HepG2 (cell line): Measurements from ENCODE around the gene TMEM231. TPM values are rescaled to one million over a fixed set of nuclear protein-coding genes. Genes with fewer than 3 reads are reported as not detected.
"Not testable (repeated sequence)": the region's sequence is repeated elsewhere in the genome, so short reads cannot be mapped to it uniquely, and the experiment has no call there.

ENCODE experiments used
- ATAC-seq: fragments of 200-7000 bp; cut with Tn5 transposase; 3 replicates; pipeline ENCODE4 v1.9.1; 2020; ENCODE audit warnings: mild to moderate bottlenecking, moderate library complexity
- BruUV-seq: library from RNA; stranded (reverse); fragments of 400-500 nt; replicated peaks from 2 replicates; lab custom pipeline; 2021; lab: Mats Ljungman, UMichigan
- CTCF ChIA-PET: fragments of 300-600 bp; formaldehyde crosslinking; extraction: SDS; loops from one replicate; lab custom pipeline; 2021; ENCODE audit warnings: low total read pairs, inconsistent platforms, low intra/inter-chr PET ratio; lab: Yijun Ruan, JAX
- POLR2A ChIA-PET: fragments of 350-600 bp; sonication (Branson Sonifier 250); formaldehyde crosslinking; loops from one replicate; lab custom pipeline; 2020; ENCODE audit warnings: antibody characterized with exemption, inconsistent platforms; lab: Yijun Ruan, JAX
- DNase-seq: peaks from one replicate; pipeline ENCODE4 v3.0.0-alpha.2; 2015; ENCODE audit warnings: low spot score
- FAIRE-seq: peaks from 3 replicates; lab custom pipeline; 2011; peaks lifted over from hg19 to GRCh38; lab: Jason Lieb, UNC
- H2AFZ ChIP-seq: one replicate; pipeline ENCODE4 v1.6.1; 2011; ENCODE audit warnings: low read length, inconsistent platforms
- H3K27ac ChIP-seq: fragments of 300-600 bp; 3 replicates; pipeline ENCODE4 v1.8.0; 2011; ENCODE audit warnings: mixed run types, mild to moderate bottlenecking, mixed read lengths, low read length, inconsistent platforms; ENCODE audit not compliant: insufficient read depth; ENCODE audit errors: extremely low read length
- H3K27me3 ChIP-seq, 2 experiments: fragments of 200-600 bp in 1 of 2; 2 replicates in 1 of 2; 3 replicates in 1 of 2; pipeline versions ENCODE4 v1.6.0 to v1.8.0; 2011; ENCODE audit warnings: low read length in 2 of 2, mild to moderate bottlenecking in 2 of 2, moderate library complexity in 2 of 2, inconsistent platforms in 1 of 2; ENCODE audit not compliant: insufficient read depth in 2 of 2, control insufficient read depth in 1 of 2
- H3K36me3 ChIP-seq, 2 experiments: fragments of 200-600 bp in 1 of 2; replicated peaks in 1 of 2; 2 replicates in 1 of 2; 3 replicates in 1 of 2; pipeline versions ENCODE4 v1.5.1 to v1.8.0; 2011; ENCODE audit warnings: low read length in 2 of 2, inconsistent platforms in 1 of 2; ENCODE audit not compliant: insufficient read depth in 2 of 2, control insufficient read depth in 1 of 2
- H3K4me1 ChIP-seq: 2 replicates; pipeline ENCODE4 v1.5.1; 2012; ENCODE audit warnings: low read length, inconsistent platforms; ENCODE audit not compliant: insufficient read depth
- H3K4me2 ChIP-seq: 2 replicates; pipeline ENCODE4 v1.6.0; 2011; ENCODE audit warnings: low read depth, low read length, inconsistent platforms
- H3K4me3 ChIP-seq, 3 experiments: fragments of 200-600 bp in 1 of 3; sonication (generic), shearing (Covaris generic) in 1 of 3; replicated peaks in 1 of 3; 2 replicates each; pipeline ENCODE4 v1.5.1; 2011 to 2016; ENCODE audit warnings: low read length in 3 of 3, inconsistent platforms in 2 of 3, low read depth in 2 of 3, mild to moderate bottlenecking in 2 of 3, control low read depth in 1 of 3, mixed read lengths in 1 of 3; ENCODE audit not compliant: insufficient read depth in 1 of 3
- H3K79me2 ChIP-seq: one replicate; pipeline ENCODE4 v1.6.1; 2011; ENCODE audit warnings: low read length, inconsistent platforms; ENCODE audit not compliant: insufficient read depth
- H3K9ac ChIP-seq: 2 replicates; pipeline ENCODE4 v1.6.0; 2011; ENCODE audit warnings: mild to moderate bottlenecking, low read depth, low read length, inconsistent platforms; ENCODE audit not compliant: insufficient read depth
- H3K9me3 ChIP-seq: 2 replicates; pipeline ENCODE4 v1.5.1; 2012; ENCODE audit warnings: mild to moderate bottlenecking, low read length
- H4K20me1 ChIP-seq: 2 replicates; pipeline ENCODE4 v1.6.0; 2011; ENCODE audit warnings: inconsistent platforms, mild to moderate bottlenecking, low read length, moderate library complexity; ENCODE audit not compliant: insufficient read depth
- CEBPB ChIP-seq: IDR thresholded peaks from 2 replicates; pipeline ENCODE4 v1.6.1; 2011; ENCODE audit warnings: low read depth, low read length, improper control_type of control experiment, borderline replicate concordance
- CEBPG ChIP-seq: IDR thresholded peaks from 2 replicates; pipeline ENCODE4 v1.6.1; 2016
- FOSL2 ChIP-seq: sonication (generic); formaldehyde crosslinking; IDR thresholded peaks from 2 replicates; pipeline ENCODE4 v1.4.0; 2020; ENCODE audit warnings: missing genetic modification reagents
- KDM4B ChIP-seq: sonication (generic); formaldehyde crosslinking; IDR thresholded peaks from 2 replicates; pipeline ENCODE4 v1.4.0; 2020; ENCODE audit warnings: missing genetic modification reagents
- PITX1 ChIP-seq: sonication (generic); formaldehyde crosslinking; IDR thresholded peaks from 2 replicates; pipeline ENCODE4 v1.5.1; 2020; ENCODE audit warnings: mild to moderate bottlenecking, missing genetic modification reagents
- POLR2G ChIP-seq: fragments of 200-400 bp; formaldehyde crosslinking; IDR thresholded peaks from 2 replicates; pipeline ENCODE4 v1.6.1; 2018; ENCODE audit warnings: mild to moderate bottlenecking, low read depth, low read length, moderate library complexity
- ZNF770 ChIP-seq: sonication (generic); formaldehyde crosslinking; IDR thresholded peaks from 2 replicates; pipeline ENCODE4 v1.5.0; 2020; ENCODE audit warnings: mild to moderate bottlenecking, missing genetic modification reagents
- WGBS: methylation state at CpG from one replicate; pipeline ENCODE4 v1.1.6; 2017; ENCODE audit warnings: low lambda C conversion rate; 5-methylcytosine and 5-hydroxymethylcytosine counted together
- in situ Hi-C: cut with HindIII; loops from 2 replicates; pipeline ENCODE4 v1.10.0; 2017; ENCODE audit warnings: low pct_unique_long_range_greater_than_20kb; ENCODE audit not compliant: extremely low pct_ligation_motif_present
- intact Hi-C: fragments of 100-400 bp; cut with micrococcal nuclease; formaldehyde crosslinking; loops from one replicate; pipeline ENCODE4 v1.10.0; 2022; ENCODE audit not compliant: unreplicated experiment
- polyA plus RNA-seq, 8 experiments: library from polyadenylated mRNA; depleted of rRNA in 3 of 8; stranded (reverse) in 7 of 8; unstranded in 1 of 8; fragments of >200 nt; fragmentation: Illumina TruSeq in 4 of 8; extraction: Trizol in 4 of 8; gene quantifications; 2 replicates each; pipeline versions ENCODE4 v1.2.1 to v1.2.3, GENCODE V29; 2011 to 2016; ENCODE audit warnings: low read depth in 4 of 8, missing spikeins in 1 of 8, mixed read lengths in 1 of 8; ENCODE audit not compliant: insufficient read depth in 1 of 8
- total RNA-seq, 5 experiments: library from RNA; depleted of rRNA; stranded (reverse); fragments of >200 nt; fragmentation: Illumina TruSeq; extraction: Trizol; gene quantifications; 2 replicates each; pipeline ENCODE4 v1.2.3, GENCODE V29; 2016; ENCODE audit warnings: low read depth in 1 of 5

Gene TMEM231
- total and polyA plus RNA-seq, 2 of the 13 experiments (the other 11 are each of a cell fraction or from before 2014, with no cell fraction given): 3.5 to 7.4 TPM

- TF ChIP-seq CEBPG (CRISPR knock-in tag) (peak; percentile 53; the same call in 1 of the 2 replicates), ZNF770 (CRISPR knock-in tag) (peak; percentile 81), KDM4B (CRISPR knock-in tag) (no peak), CEBPB (peak; percentile 48; the same call in 1 of the 2 replicates), POLR2G (no peak), PITX1 (no peak), FOSL2 (peak; percentile 46)
- in situ Hi-C loops: no loop called here
These were observed 53.0 kb downstream of the TMEM231 start for GRCh38 chr16:75502916-75503605.

GRCh38 chr16:75501820-75502219 is 54.2 kb downstream of the TMEM231 start:
- H4K20me1 ChIP-seq, CTCF ChIA-PET, H3K4me3 ChIP-seq, H3K27ac ChIP-seq, in situ Hi-C loops, BruUV-seq, H3K9me3 ChIP-seq, H3K36me3 ChIP-seq, H3K79me2 ChIP-seq, POLR2A ChIA-PET, intact Hi-C loops, H2AFZ ChIP-seq, H3K4me2 ChIP-seq, FAIRE-seq, H3K9ac ChIP-seq: not testable (repeated sequence)
- 30% methylated on average over 6 of the region's 6 CpGs for WGBS
- H3K4me1 ChIP-seq: peaks cover 52% of the 10 kb centered on the region
- ATAC-seq: peak; percentile 63
- peaks cover 0 to 11% of the 10 kb centered on the region in 2 experiments; a peak in 3 of 5 replicates for H3K27me3 ChIP-seq
- DNase-seq: peak; percentile 54

More at GRCh38 chr16:75502916-75503605, 53.0 kb downstream of the TMEM231 start:
- WGBS: 30% methylated on average over 4 of the region's 4 CpGs
- H3K27me3 ChIP-seq: peaks cover 0 to 14% of the 10 kb centered on the region in 2 experiments; a peak in 3 of 5 replicates
- H3K79me2 ChIP-seq: no peaks in the 10 kb centered on the region
- H3K36me3 ChIP-seq: no peaks in the 10 kb centered on the region
- ATAC-seq (no peak), FAIRE-seq (no peak), DNase-seq (no peak)
- H3K4me1 ChIP-seq: peaks cover 56% of the 10 kb centered on the region
- H3K9me3 ChIP-seq: no peaks in the 10 kb centered on the region
- H3K4me3 ChIP-seq: no peak overlapping the region
- no peaks in the 10 kb centered on the region for H4K20me1 ChIP-seq
- intact Hi-C loops: loop anchor here (1.0 kb wide), 1 partner anchor 15 kb away; no protein-coding TSS in a partner anchor
- H3K27ac ChIP-seq: no peak overlapping the region
- POLR2A ChIA-PET: interaction anchor here (0.7 to 1.4 kb wide), 2 partner anchors 13 to 14 kb away, joined by 3 read pairs; no protein-coding TSS in a partner anchor
- no TSS peak for BruUV-seq
- no peak overlapping the region for H3K9ac ChIP-seq
- H2AFZ ChIP-seq: no peak overlapping the region
- H3K4me2 ChIP-seq: no peak overlapping the region
- CTCF ChIA-PET: no interaction called here
